Measurements from ENCODE around the gene ARPC5L.

ARPC5L gene

DNA sequence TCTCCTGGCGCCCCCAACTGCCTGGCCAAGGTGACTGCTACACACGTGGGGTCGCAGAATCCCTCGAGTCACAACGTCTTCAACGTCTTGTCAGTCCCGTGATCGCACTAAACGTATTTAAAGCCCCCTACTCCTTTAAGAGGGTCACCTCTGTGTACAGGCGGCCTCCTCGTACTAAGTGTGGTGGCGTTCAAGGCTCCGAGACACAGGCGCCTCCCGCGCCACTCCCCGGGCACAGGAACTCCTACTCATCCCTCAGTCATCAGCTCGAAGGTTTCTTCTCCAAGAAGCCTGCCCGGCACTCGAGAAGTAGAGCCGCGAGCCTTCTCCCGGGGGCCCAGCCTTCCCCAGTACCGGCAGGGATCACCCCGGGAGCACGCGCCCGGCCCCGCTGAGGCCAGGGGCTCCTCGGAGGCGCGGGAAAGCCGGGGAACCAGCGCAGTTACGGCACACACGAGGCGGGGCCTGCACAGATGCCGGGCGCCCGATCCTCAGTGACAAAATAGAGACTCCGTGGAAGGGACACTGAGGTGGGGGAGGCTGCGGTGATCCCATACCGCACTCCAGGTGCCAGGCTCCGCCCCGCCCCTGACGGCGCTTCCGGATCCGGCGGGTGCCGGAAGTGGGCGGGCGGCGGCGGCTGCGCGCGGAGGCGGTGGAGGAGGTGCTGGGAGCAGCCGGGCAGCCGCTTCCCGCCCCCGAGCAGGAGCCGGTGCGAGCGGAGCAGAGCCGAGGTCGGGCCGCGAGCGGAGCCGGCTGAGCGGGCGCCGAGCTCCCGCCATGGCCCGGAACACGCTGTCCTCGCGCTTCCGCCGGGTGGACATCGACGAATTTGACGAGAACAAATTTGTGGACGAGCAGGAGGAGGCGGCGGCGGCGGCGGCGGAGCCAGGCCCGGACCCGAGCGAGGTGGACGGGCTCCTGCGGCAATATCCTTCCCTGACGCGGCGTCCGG, 6.9 kb downstream of the ARPC5L start:
- DNase-seq = peak; percentile 93

- no peak for DNase-seq
Measured at GRCh38 chr9:124869466-124869985, 7.6 kb downstream of the ARPC5L start.

- peak; percentile 90 for DNase-seq
Measured at GRCh38 chr9:124869986-124870560, 8.1 kb downstream of the ARPC5L start.

DNA sequence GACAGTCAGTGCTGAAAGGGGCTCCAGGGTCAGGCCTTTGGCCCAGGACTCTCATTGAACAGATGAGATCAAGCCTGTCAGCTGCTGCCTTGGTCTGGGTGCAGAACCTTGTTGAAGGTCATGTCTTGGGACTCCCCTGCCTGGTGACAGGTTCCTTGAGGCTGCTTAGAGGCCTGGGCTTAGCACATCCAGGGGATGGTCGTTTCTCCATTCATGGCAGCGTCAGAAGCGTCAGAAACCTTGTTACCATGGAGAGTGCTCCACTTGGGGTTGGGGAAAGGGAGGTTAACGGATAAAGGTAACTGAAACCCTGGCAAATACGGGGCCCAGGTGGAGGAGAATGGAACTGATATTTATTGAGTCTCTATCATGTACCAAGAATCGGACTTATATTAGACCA, 8.8 kb downstream of the ARPC5L start:
- DNase-seq = peak; percentile 28

GRCh38 chr9:124871156-124871561, 9.2 kb downstream of the ARPC5L start:
- no peak for DNase-seq

DNA sequence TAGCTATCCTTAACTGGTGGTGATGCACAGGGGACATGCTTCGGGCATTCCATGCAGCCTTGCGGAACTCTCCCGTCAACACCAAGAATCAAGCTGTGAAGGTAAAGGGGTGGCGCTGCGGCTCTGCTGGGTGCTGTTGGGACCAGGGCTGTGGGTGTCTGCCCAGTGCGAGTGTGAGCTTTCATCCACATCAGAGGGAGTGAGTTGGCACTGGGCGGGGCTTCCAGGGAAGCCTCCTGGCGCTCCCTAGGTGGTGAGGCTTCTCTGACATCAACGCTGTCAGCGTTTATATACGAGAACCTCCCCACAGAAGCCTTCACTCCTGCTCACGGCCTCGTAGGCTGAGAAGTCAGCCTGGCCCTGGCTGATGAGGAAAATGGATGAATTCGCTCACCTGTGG, 11.7 kb downstream of the ARPC5L start:
- peak; percentile 65 for DNase-seq

- no peak for DNase-seq
Measured at GRCh38 chr9:124875501-124875900, 13.6 kb downstream of the ARPC5L start.

DNA sequence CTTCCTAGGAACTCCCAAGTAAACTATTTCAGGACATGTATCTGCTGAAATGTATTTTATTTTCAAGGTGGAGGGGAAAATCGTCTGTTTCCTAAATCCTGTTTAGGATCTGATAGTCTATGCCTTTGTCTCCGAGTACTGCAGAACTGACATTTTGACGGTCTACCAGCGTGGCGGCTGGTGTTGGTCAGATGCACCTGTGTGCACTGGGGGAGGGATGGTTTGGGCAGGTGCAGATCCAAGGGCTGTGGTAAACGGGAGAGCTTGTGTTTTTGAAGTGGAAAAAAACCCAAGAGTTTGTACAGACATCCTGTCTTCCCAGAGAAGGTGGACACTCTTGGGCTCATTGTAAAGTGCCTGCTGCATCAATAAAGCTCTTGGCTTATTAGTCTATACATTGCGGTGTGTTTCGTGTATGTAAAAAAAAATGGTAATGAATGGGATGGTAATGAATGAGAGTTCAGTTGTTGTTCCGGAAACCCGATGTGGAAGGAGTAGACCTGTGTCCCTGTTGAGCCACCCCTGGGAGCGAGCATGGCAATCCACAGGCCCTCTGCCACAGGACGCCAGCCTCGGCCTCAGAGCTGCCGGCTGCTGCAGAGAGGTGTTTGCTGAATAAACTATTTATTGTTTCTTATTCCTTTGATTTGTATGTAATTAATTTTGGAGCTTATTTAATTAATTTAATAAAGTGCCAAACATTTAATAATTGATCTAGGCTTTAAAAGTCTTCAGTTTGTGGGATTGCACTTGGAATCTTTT, 15.3 kb downstream of the ARPC5L start:
- DNase-seq = no peak

DNA sequence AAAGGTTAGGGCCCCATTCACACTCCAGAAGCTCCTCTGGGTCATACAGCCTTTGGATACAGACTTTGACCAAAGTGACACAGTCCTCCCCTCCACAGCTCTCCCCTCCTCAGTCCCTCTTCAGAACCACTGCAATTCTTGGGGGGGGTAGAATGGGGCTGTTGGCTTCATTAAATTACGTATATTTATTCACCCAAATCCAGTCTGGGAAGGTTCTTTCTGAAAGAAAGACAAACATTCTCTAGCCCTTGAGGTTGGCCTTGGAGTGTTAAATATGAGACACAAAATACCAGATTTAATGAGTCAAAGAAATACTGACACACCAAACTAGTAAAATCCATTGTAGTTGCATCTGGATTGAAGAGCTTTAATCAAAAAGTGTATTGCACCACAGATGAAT, 16.1 kb downstream of the ARPC5L start:
- DNase-seq = no peak

DNA sequence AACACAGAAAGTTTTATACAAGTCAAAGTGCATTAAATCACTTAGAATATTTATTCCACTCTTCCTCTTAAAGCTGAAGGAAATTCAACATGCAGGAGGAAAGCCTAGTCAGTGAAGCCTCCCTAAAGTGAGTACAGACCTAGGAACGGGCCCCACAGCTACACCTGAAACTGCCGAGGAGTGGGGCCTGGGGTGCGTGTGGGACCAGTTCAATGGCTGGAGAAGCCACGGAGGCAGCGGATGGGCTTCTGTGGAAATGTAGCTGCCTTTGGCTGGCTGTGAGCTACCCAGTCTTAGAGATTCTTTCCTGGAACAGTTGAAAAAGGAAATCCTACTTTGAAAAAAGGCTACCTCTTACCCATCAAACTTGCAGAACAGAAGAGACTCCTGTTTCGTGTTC, 16.6 kb downstream of the ARPC5L start:
- DNase-seq = no peak

- DNase-seq = no peak
Measured at GRCh38 chr9:124879226-124879625, 17.3 kb downstream of the ARPC5L start.

DNA sequence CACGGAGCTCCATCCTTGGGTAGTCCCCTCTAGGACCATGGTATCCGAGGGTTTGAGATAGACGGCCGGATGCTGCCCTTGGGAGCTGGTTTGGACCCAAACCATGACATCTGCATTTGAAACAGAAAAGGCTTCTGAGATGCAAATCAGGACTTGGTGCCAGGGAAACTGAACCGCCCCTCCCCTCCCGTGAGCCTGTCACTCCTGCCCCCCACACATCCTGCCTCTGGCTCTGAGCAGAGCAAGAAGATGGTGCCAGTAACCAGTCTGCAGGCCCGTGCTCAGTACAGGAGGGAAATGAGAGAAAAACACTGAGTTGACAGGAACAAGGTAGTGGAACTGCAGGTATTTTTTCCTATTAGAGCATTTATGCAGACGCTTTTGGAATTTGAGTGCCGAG, 18.6 kb downstream of the ARPC5L start:
- no peak for DNase-seq

- DNase-seq = no peak
Measured at GRCh38 chr9:124881138-124881743, 19.3 kb downstream of the ARPC5L start.

DNA sequence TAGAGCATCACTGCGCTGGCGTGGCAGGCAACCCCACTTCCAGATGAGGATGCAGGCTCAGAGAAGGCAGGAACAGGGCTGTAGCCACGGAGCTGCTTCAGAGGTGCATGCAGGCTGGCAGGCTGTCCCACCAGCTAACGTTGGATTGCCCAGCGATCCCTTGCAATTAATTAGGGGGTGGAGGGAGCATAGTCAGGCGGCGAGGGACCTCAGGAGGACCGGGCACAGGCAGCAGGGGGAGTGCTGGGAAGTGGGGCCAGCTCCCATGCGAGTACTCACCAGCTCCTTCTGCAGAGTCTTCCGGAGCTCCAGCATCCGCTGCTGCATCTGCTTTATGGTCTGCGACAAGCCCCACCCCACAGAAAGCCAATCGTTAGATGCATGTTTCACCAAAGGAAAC, 20.3 kb downstream of the ARPC5L start:
- DNase-seq = no peak

DNA sequence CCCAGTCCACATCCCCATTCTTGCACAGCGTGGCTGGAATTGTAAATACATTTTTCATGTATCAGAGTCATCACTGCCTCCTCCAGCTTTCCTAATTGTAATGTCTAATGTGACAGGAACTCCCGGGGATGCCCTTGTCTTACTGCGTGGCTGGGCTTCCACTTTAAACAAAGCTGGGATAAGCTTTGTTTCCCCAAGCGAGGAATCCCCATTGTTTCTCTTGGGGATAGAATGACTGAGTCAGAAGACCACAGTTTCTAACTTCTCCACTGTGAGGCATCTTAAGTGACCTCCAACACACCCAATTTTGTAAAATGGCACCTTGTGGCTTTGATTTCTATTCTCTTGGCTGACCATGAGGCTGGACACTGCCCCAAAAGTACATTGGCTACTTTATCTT, 22.4 kb downstream of the ARPC5L start:
- no peak for DNase-seq

GRCh38 chr9:124885551-124885950, 23.6 kb downstream of the ARPC5L start:
- DNase-seq = no peak

GRCh38 chr9:124886461-124886860, 24.5 kb downstream of the ARPC5L start:
- DNase-seq = no peak

DNA sequence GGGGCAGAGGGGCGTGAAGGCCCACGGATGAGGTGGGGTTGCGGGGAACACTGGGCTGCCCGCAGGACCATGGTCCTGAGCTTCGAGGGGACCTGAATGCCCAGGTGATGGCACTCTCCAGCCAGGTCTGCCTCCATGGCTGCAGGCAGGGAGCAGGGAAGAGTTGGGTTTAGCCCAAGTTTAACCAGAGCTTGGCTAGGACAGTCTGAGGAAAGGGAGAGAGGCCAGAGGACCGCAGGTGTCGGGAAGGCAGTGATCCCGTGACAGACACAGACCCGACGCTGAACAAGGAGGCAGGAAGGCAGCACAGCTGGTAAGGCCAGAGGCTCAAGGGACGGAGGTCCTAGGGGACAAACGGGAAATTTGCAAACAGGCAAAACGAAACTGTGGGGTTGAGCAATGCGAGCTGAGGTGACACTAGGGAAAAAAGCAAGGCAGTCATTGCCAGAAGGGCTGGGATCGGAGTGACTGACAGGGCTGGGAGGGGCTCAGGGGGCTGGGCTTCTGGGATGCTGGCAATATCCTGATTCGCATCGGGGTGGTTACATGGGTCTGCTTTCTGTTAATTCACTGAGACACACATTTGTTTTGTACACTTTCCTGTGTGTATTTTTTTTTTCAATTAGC, 25.0 kb downstream of the ARPC5L start:
- no peak for DNase-seq

GRCh38 chr9:124887832-124888231, 25.9 kb downstream of the ARPC5L start:
- no peak for DNase-seq

DNA sequence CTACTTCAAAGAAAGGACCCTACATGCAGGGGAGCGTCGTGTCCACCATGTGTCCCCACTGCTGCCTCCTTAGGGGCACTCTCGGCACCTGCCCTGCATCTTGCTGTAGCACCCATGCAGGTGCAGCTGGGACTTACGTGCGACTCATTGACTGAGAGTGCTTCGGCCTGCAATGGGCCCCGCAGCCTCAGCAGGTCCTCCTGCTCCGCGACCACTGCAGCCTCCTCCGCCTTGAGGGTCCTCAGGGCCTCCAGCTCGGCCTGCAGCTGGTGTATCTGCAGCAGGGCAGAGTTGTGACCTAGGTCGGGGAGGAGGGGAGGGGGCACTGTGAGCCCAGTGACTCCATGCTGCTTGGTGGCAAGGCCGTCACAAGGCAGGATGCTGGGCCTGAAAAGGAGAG, 27.1 kb downstream of the ARPC5L start:
- DNase-seq = no peak

DNA sequence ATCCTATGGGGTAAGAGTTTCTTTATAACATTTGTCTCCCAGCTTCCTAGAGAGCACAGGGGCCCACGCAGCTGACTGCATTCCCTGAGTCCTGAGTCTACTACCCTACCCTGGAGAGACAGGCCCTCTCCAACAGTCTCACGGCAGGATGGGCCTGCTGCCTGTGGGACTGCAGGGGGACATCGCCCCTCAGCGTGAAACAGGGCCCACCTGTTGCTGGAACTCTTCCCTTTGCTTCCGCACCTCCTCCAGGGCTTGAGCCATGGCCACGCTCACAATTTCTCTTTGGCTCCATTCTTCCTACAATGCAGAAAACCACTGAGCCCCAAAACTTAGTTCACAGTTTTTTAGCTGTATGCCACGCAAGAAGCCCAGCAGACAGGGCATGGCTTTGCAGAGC, 28.2 kb downstream of the ARPC5L start:
- no peak for DNase-seq

- no peak for DNase-seq
Measured at GRCh38 chr9:124894035-124894740, 32.3 kb downstream of the ARPC5L start.
